B cell (primary cell): ENCODE measurements around the gene HECTD2.

ENCODE experiments used
- CTCF ChIP-seq: fragments of 200-600 bp; IDR thresholded peaks from one replicate; pipeline ENCODE4 v1.8.0; 2022; ENCODE audit warnings: antibody characterized with exemption, mild to moderate bottlenecking
- EZH2 ChIP-seq: IDR thresholded peaks from 2 replicates; pipeline ENCODE4 v1.6.1; 2012; ENCODE audit warnings: borderline replicate concordance, low read depth, mild to moderate bottlenecking, moderate library complexity, low read length; ENCODE audit not compliant: insufficient read depth, poor library complexity, severe bottlenecking

- TF ChIP-seq CTCF: no peak
- TF ChIP-seq EZH2: no peak
These were observed 67.1 kb downstream of the HECTD2 start for GRCh38 chr10:91477236-91477635.
